ENCODE measurements around the gene DND1.
"Not testable (repeated sequence)": the region's sequence is repeated elsewhere in the genome, so short reads cannot be mapped to it uniquely, and the experiment has no call there.

DND1 gene

DNA sequence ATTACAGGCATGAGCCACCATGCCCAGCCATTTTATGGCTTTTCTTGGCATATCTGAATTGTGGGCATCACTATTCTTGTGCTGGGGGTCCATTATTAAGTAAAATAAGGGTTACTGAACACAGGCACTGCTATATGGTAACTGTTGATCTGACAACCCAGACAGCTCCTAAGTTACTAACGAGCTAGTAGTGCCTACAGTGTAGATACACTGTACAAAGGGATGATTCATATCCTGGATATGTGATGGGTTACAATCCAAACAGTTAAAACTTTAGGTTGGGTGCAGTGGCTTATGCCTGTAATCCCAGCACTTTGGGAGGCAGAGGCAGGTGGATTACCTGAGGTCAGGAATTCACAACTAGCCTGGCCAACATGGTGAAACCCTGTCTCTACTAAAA is 44.7 kb downstream of the DND1 start:
- no peak for FAIRE-seq

DNA sequence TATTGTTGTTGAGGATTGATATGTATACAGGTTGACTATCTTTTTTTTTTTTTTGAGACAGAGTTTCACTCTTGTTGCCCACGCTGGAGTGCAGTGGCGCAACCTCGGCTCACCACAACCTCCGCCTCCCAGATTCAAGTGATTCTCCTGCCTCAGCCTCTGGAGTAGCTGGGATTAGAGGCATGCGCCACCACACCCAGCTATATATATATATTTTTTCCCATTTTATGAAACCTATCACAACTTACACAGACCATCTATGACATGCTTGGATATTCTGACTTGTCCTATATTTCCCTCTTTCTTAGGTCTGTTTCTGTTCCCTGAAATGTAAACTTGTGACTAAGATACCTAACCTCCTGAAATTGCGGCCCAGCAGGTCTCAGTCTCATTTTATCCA is 45.4 kb downstream of the DND1 start:
- FAIRE-seq: no peak

DNA sequence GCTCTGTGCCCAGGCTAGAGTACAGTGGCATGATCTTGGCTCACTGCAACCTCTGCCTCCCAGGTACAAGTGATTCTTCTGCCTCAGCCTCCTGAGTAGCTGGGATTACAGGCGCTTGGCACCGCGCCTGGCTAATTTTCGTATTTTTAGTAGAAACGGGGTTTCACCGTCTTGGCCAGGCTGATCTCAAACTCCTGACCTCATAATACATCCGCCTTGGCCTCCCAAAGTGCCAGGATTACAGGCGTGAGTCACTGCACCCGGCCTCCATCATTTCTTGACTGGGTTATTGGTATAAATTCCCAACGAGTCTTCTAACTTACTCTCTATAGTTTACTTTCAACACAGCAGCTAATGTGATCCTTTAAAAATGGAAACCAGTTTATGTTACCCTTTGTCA is 48.5 kb downstream of the DND1 start:
- not testable (repeated sequence) for FAIRE-seq

DNA sequence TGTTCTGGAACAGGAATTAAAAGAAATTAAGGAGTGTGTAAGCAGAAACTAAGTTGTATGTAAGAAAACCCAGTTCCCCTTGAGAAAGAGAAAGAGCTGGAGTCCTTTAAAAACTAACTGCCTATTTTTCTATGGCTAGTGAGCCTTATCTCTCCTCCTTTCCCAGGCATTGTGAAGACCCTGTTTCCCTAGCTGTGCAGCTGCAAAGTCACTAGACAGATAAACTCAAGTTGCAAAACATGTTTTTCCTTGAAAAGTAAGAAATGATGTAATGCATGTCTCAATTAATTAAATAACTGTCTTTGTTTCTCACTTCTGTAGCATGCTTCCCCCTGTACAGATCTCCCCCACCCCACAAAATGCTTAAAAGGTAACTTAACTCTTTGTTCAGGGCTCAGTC is 50.3 kb downstream of the DND1 start:
- not testable (repeated sequence) for FAIRE-seq

DNA sequence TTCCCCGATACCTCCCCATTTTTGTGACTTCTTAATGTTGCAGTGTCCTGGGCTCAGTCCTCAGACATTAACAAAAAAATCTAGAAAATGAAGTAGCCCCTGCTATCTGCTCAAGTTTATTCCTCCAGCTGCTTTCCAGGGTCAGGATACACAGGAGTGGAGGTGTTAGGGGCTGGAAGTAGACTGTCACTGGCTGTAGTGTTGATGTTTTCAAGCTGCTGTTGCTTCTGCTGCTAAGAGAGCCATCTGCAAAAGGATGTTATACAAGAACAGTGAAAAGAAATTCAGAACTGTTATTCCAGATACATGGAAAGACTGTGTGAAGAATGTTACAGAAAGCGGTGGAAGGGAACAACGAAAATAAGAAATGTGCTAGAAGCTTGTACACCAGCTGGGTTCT is 51.1 kb downstream of the DND1 start:
- no peak for FAIRE-seq
